CD4-positive, alpha-beta T cell (primary cell): ENCODE data around the gene NTRK1. TPM values are rescaled to one million over a fixed set of nuclear protein-coding genes. Genes with fewer than 3 reads are reported as not detected.

ENCODE experiments used
- ATAC-seq: fragments of 200-7000 bp; cut with Tn5 transposase; one replicate; pipeline ENCODE4 v1.10.0; 2022; ENCODE audit warnings: mild to moderate bottlenecking; ENCODE audit not compliant: poor library complexity
- CTCF ChIA-PET: fragments of 350-600 bp; sonication (Branson Sonifier 250); formaldehyde crosslinking; loops from one replicate; lab custom pipeline; 2021; ENCODE audit warnings: antibody characterized with exemption, inconsistent platforms; lab: Charles Lee
- POLR2A ChIA-PET: fragments of 350-600 bp; sonication (Branson Sonifier 250); formaldehyde crosslinking; loops from one replicate; lab custom pipeline; 2021; ENCODE audit warnings: antibody characterized with exemption, inconsistent platforms; lab: Charles Lee
- DNase-seq, 14 experiments: peaks; one replicate each; pipeline ENCODE4 v3.0.0-alpha.2; 2013 to 2020; ENCODE audit warnings: mixed read lengths in 2 of 14
- H3K27ac ChIP-seq, 2 donors: one replicate each; pipeline versions ENCODE4 v1.5.1 to v1.7.0; 2013; ENCODE audit warnings: low read length in 2 of 2, low read depth in 1 of 2, mild to moderate bottlenecking in 1 of 2
- H3K27me3 ChIP-seq, 2 experiments: 1 replicate in 1 of 2; 2 replicates in 1 of 2; pipeline versions ENCODE4 v1.6.1 to v1.7.0; 2013; ENCODE audit warnings: low read length in 2 of 2, control low read depth in 1 of 2, mild to moderate bottlenecking in 1 of 2, moderate library complexity in 1 of 2; ENCODE audit not compliant: insufficient read depth in 2 of 2, control insufficient read depth in 1 of 2
- H3K36me3 ChIP-seq: one replicate; pipeline ENCODE4 v1.6.1; 2013; ENCODE audit warnings: low read length, control low read depth; ENCODE audit not compliant: insufficient read depth
- H3K4me1 ChIP-seq: one replicate; pipeline ENCODE4 v1.6.1; 2013; ENCODE audit warnings: low read length, control low read depth; ENCODE audit not compliant: insufficient read depth
- H3K4me3 ChIP-seq: one replicate; pipeline ENCODE4 v1.5.1; 2013; ENCODE audit warnings: mild to moderate bottlenecking, low read length, moderate library complexity
- H3K9me3 ChIP-seq, 2 experiments: 1 replicate in 1 of 2; 2 replicates in 1 of 2; pipeline versions ENCODE4 v1.6.1 to v1.7.0; 2013; ENCODE audit warnings: low read length in 2 of 2, mild to moderate bottlenecking in 2 of 2, control low read depth in 1 of 2, moderate library complexity in 1 of 2; ENCODE audit not compliant: control insufficient read depth in 1 of 2, insufficient read depth in 1 of 2
- H3K27ac Mint-ChIP-seq: one replicate; pipeline ENCODE4 v1.8.0; 2020; ENCODE audit warnings: mixed read lengths
- H3K27me3 Mint-ChIP-seq: one replicate; pipeline ENCODE4 v1.8.0; 2021; ENCODE audit warnings: mixed read lengths
- H3K36me3 Mint-ChIP-seq: one replicate; pipeline ENCODE4 v1.8.0; 2021; ENCODE audit warnings: low read depth, mixed read lengths
- H3K4me1 Mint-ChIP-seq: one replicate; pipeline ENCODE4 v1.8.0; 2021; ENCODE audit warnings: low read depth, mixed read lengths
- H3K4me3 Mint-ChIP-seq: one replicate; pipeline ENCODE4 v1.8.0; 2020; ENCODE audit warnings: mild to moderate bottlenecking, mixed read lengths
- H3K9me3 Mint-ChIP-seq: one replicate; pipeline ENCODE4 v1.8.0; 2020; ENCODE audit warnings: mixed read lengths
- CTCF ChIP-seq: fragments of 200-600 bp; IDR thresholded peaks from one replicate; pipeline ENCODE4 v1.8.0; 2022; ENCODE audit warnings: antibody characterized with exemption, mild to moderate bottlenecking
- intact Hi-C, 2 experiments: fragments of 100-400 bp; cut with DNase I in 1 of 2; cut with micrococcal nuclease in 1 of 2; formaldehyde crosslinking; loops; one replicate each; pipeline versions ENCODE4 v1.15.1 to v1.9.0; 2023 to 2025; cut with DNase I, micrococcal nuclease
- total RNA-seq, 174 experiments: library from RNA in 2 of 174; stranded (reverse) in 2 of 174; gene quantifications; one replicate each; pipeline ENCODE4 v1.2.3 and lab custom pipeline; 2021 to 2026

The NTRK1 gene
- total RNA-seq, 2 experiments from 2014 or later: 0.42 to 0.52 TPM

GRCh38 chr1:156868341-156868740, 7.7 kb downstream of the NTRK1 start:
- no peak overlapping the region for H3K27ac Mint-ChIP-seq
- ATAC-seq: no peak
- H3K9me3 ChIP-seq: peaks cover 0 to 4% of the 10 kb centered on the region in 2 experiments
- ChIA-PET CTCF (no interaction called here), POLR2A (no interaction called here)
- no peak overlapping the region for H3K4me3 ChIP-seq
- H3K36me3 ChIP-seq: no peaks in the 10 kb centered on the region
- intact Hi-C loops: loop anchor here in 1 of 2 experiments (10.0 kb wide), 1 partner anchor 144 kb away; the partner anchor contains the start of genes ISG20L2 and METTL25B
- H3K9me3 Mint-ChIP-seq: no peaks in the 10 kb centered on the region
- no peak overlapping the region for H3K4me3 Mint-ChIP-seq
- TF ChIP-seq CTCF: no peak
- H3K36me3 Mint-ChIP-seq: no peaks in the 10 kb centered on the region
- peaks cover 27% of the 10 kb centered on the region for H3K27me3 Mint-ChIP-seq
- no peak for DNase-seq
- no peak overlapping the region for H3K27ac ChIP-seq
- H3K4me1 Mint-ChIP-seq: peaks cover 13% of the 10 kb centered on the region
- H3K4me1 ChIP-seq: peaks cover 10% of the 10 kb centered on the region
- H3K27me3 ChIP-seq: peaks cover 14 to 15% of the 10 kb centered on the region in 2 experiments

- Histone ChIP-seq H3K9me3 (no peaks in the 10 kb centered on the region), H3K4me3 (no peak overlapping the region), H3K36me3 (no peaks in the 10 kb centered on the region), H3K27me3 (peaks cover 6 to 9% of the 10 kb centered on the region in 2 experiments), H3K27ac (no peak overlapping the region), H3K4me1 (peaks cover 10% of the 10 kb centered on the region)
- H3K9me3 Mint-ChIP-seq: no peaks in the 10 kb centered on the region
- no peak overlapping the region for H3K27ac Mint-ChIP-seq
- ATAC-seq (no peak), DNase-seq (no peak)
- TF ChIP-seq CTCF: no peak
- H3K4me1 Mint-ChIP-seq: peaks cover 4% of the 10 kb centered on the region
- no peaks in the 10 kb centered on the region for H3K36me3 Mint-ChIP-seq
- no peak overlapping the region for H3K4me3 Mint-ChIP-seq
- CTCF ChIA-PET: no interaction called here
- POLR2A ChIA-PET: no interaction called here
- H3K27me3 Mint-ChIP-seq: peaks cover 16% of the 10 kb centered on the region
- intact Hi-C loops: loop anchor here in 1 of 2 experiments (10.0 kb wide), 1 partner anchor 145 kb away; the partner anchor contains the start of genes ISG20L2 and METTL25B
These were observed 8.8 kb downstream of the NTRK1 start for GRCh38 chr1:156869455-156869854.

GRCh38 chr1:156873659-156874058, 13.0 kb downstream of the NTRK1 start:
- no peak for TF ChIP-seq CTCF
- ChIA-PET CTCF (no interaction called here), POLR2A (no interaction called here)
- Histone ChIP-seq H3K9me3 (no peaks in the 10 kb centered on the region), H3K36me3 (no peaks in the 10 kb centered on the region), H3K27me3 (peaks cover 4 to 8% of the 10 kb centered on the region in 2 experiments), H3K4me3 (no peak overlapping the region), H3K4me1 (no peaks in the 10 kb centered on the region), H3K27ac (no peak overlapping the region)
- no peak overlapping the region for H3K4me3 Mint-ChIP-seq
- H3K9me3 Mint-ChIP-seq: no peaks in the 10 kb centered on the region
- H3K4me1 Mint-ChIP-seq: no peaks in the 10 kb centered on the region
- H3K27me3 Mint-ChIP-seq: peaks cover 6% of the 10 kb centered on the region
- intact Hi-C loops: no loop called here
- no peak overlapping the region for H3K27ac Mint-ChIP-seq
- ATAC-seq: no peak
- H3K36me3 Mint-ChIP-seq: no peaks in the 10 kb centered on the region
- no peak for DNase-seq
